SK-N-SH treated with all-trans-retinoic acid at 6 μM for 48 hours (cell line): ENCODE data around the gene TEX101.
"Not testable (repeated sequence)": the region's sequence is repeated elsewhere in the genome, so short reads cannot be mapped to it uniquely, and the experiment has no call there.

Source experiments
- ATAC-seq: fragments of 200-7000 bp; cut with Tn5 transposase; 3 replicates; pipeline ENCODE4 v1.9.1; 2020; ENCODE audit warnings: mild to moderate bottlenecking, moderate library complexity
- ARNTL ChIP-seq: fragments of 450-650 bp; formaldehyde crosslinking; IDR thresholded peaks from 2 replicates; pipeline ENCODE4 v1.5.0; 2020; ENCODE audit warnings: low read depth, mild to moderate bottlenecking, moderate library complexity, borderline replicate concordance
- CREB5 ChIP-seq: fragments of 250-450 bp; sonication (Bioruptor Pico); IDR thresholded peaks from 2 replicates; pipeline ENCODE4 v1.5.1; 2020; ENCODE audit warnings: low read depth, mild to moderate bottlenecking, moderate library complexity
- OSR1 ChIP-seq: fragments of 250-450 bp; sonication (Bioruptor Pico); IDR thresholded peaks from 2 replicates; pipeline ENCODE4 v1.8.0; 2022; ENCODE audit warnings: moderate library complexity, mild to moderate bottlenecking, inconsistent platforms
- PPARA ChIP-seq: fragments of 250-450 bp; sonication (Bioruptor Pico); IDR thresholded peaks from 2 replicates; pipeline ENCODE4 v1.5.0; 2020; ENCODE audit warnings: mild to moderate bottlenecking, borderline replicate concordance
- RARB ChIP-seq: fragments of 250-450 bp; sonication (Bioruptor Pico); IDR thresholded peaks from 2 replicates; pipeline ENCODE4 v1.8.0; 2021; ENCODE audit warnings: mild to moderate bottlenecking, moderate library complexity
- SNAI2 ChIP-seq: fragments of 250-450 bp; sonication (Bioruptor Pico); IDR thresholded peaks from 2 replicates; pipeline ENCODE4 v1.5.0; 2020; ENCODE audit warnings: mild to moderate bottlenecking, moderate library complexity
- TCF4 ChIP-seq: fragments of 250-450 bp; sonication (Bioruptor Pico); IDR thresholded peaks from 2 replicates; pipeline ENCODE4 v1.8.0; 2021; ENCODE audit warnings: mild to moderate bottlenecking, moderate library complexity, borderline replicate concordance
- TSHZ2 ChIP-seq: fragments of 250-450 bp; sonication (Bioruptor Pico); IDR thresholded peaks from 2 replicates; pipeline ENCODE4 v1.5.0; 2020; ENCODE audit warnings: mild to moderate bottlenecking, moderate library complexity
- ZC3H10 ChIP-seq: fragments of 250-450 bp; sonication (Bioruptor Pico); IDR thresholded peaks from 2 replicates; pipeline ENCODE4 v1.5.1; 2021; ENCODE audit warnings: mild to moderate bottlenecking, moderate library complexity
- ZFP3 ChIP-seq: fragments of 250-450 bp; sonication (Bioruptor Pico); IDR thresholded peaks from 2 replicates; pipeline ENCODE4 v1.5.0; 2020; ENCODE audit warnings: mild to moderate bottlenecking, moderate library complexity
- ZFP30 ChIP-seq: fragments of 450-650 bp; formaldehyde crosslinking; IDR thresholded peaks from 2 replicates; pipeline ENCODE4 v1.5.0; 2022; ENCODE audit warnings: mild to moderate bottlenecking, moderate library complexity
- ZNF565 ChIP-seq: fragments of 450-650 bp; formaldehyde crosslinking; conservative IDR thresholded peaks from 2 replicates; pipeline ENCODE4 v1.5.0; 2020; ENCODE audit warnings: low read depth, mild to moderate bottlenecking, moderate library complexity
- ZNF70 ChIP-seq: fragments of 450-650 bp; formaldehyde crosslinking; IDR thresholded peaks from 2 replicates; pipeline ENCODE4 v1.5.0; 2020; ENCODE audit warnings: mild to moderate bottlenecking, moderate library complexity
- ZNF8 ChIP-seq: fragments of 450-650 bp; formaldehyde crosslinking; IDR thresholded peaks from 2 replicates; pipeline ENCODE4 v1.5.0; 2020; ENCODE audit warnings: mild to moderate bottlenecking, moderate library complexity
- TF ChIP-seq, protein P1 (sequence below): fragments of 250-450 bp; sonication (Bioruptor Pico); IDR thresholded peaks from 2 replicates; pipeline ENCODE4 v1.5.1; 2021; ENCODE audit warnings: mild to moderate bottlenecking, moderate library complexity
- TF ChIP-seq, protein P2 (sequence below): fragments of 250-450 bp; sonication (Bioruptor Pico); IDR thresholded peaks from 2 replicates; pipeline ENCODE4 v1.8.0; 2020; ENCODE audit warnings: mild to moderate bottlenecking, moderate library complexity, borderline replicate concordance

TEX101 gene

DNA sequence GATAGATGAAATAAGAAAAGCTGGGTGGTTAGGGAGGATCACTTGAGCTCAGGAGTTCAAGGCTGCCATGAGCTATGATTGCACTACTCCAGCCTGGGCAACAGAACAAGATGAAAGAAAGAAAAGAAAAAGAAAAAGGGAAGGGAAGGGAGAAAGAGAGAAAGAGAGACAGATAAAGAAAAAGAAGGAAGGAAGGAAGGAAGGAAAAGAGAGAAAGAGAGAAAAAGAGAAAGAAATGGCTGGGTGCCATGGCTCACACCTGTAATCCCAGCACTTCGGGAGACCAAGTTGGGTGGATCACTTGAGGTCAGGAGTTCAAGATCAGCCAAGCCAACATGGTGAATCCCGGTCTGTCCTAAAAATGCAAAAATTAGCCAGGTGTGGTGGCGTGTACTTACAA, 21.1 kb downstream of the TEX101 start (continued):
- TF ChIP-seq CREB5, result no peak

DNA sequence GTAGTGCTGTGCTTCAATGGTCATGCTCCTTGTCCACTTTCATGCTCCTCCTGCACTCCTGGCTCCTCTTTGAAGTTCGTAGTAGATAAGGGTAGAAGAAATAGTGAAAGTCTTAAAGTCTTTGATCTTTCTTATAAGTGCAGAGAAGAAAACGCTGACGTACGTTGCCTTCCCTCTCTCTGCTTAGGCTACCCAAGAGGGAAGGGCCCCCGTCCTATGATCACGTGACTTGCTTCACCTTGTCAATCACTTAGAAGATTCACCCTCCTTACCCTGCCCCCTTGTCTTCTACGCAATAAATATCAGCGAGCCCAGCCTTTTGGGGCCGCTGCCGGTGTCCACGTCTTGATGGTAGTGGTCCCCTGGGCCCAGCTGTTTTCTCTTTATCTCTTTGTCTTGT, 22.6 kb downstream of the TEX101 start:
- not testable (repeated sequence) for ATAC-seq

DNA sequence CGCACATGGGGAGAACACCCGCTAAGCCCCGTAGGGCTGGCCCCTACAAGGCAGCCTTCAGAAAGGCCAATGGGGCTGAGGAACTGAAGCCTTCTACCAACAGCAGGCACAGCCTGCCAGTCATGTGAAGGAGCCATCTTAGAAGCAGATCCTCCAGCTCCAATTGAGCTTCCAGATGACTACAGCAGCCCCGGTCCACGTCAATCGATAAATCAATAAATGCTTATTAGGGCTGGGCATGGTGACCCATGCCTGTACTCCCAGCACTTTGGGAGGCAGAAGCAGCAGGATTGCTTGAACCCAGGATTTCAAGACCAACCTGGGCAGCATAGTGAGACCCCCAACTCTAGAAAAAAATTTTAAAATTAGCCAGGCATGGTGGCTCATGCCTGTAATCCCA, 23.0 kb downstream of the TEX101 start:
- no peak for ATAC-seq
- TF ChIP-seq ZNF70 (CRISPR knock-in tag), result no peak
- TF ChIP-seq TSHZ2 (CRISPR knock-in tag), result no peak
- no peak for TF ChIP-seq PPARA (CRISPR knock-in tag)
- TF ChIP-seq CREB5, result no peak
- no peak for TF ChIP-seq TCF4
- no peak for TF ChIP-seq SNAI2 (CRISPR knock-in tag)
- TF ChIP-seq ZNF8 (CRISPR knock-in tag), result no peak
- TF ChIP-seq ZC3H10 (CRISPR knock-in tag), result no peak
- no peak for TF ChIP-seq OSR1 (CRISPR knock-in tag)
- TF ChIP-seq ZFP3 (CRISPR knock-in tag), result no peak

GRCh38 chr19:43438291-43439031, 23.8 kb downstream of the TEX101 start:
- TF ChIP-seq ZNF565 (CRISPR knock-in tag) (no peak), TSHZ2 (CRISPR knock-in tag) (peak; percentile 65; the same call in 1 of the 2 replicates), TCF4 (peak; percentile 93)
- TF ChIP-seq, protein P1, sequence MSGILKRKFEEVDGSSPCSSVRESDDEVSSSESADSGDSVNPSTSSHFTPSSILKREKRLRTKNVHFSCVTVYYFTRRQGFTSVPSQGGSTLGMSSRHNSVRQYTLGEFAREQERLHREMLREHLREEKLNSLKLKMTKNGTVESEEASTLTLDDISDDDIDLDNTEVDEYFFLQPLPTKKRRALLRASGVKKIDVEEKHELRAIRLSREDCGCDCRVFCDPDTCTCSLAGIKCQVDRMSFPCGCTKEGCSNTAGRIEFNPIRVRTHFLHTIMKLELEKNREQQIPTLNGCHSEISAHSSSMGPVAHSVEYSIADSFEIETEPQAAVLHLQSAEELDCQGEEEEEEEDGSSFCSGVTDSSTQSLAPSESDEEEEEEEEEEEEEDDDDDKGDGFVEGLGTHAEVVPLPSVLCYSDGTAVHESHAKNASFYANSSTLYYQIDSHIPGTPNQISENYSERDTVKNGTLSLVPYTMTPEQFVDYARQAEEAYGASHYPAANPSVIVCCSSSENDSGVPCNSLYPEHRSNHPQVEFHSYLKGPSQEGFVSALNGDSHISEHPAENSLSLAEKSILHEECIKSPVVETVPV (CRISPR knock-in tag), result no peak
- ATAC-seq, result peak; percentile 92

- no peak for ATAC-seq
- no peak for TF ChIP-seq ARNTL (CRISPR knock-in tag)
- no peak for TF ChIP-seq TSHZ2 (CRISPR knock-in tag)
- TF ChIP-seq TCF4, result no peak
- no peak for TF ChIP-seq RARB (CRISPR knock-in tag)
- TF ChIP-seq ZFP30 (CRISPR knock-in tag), result no peak
- TF ChIP-seq OSR1 (CRISPR knock-in tag), result no peak
- TF ChIP-seq, protein P2, sequence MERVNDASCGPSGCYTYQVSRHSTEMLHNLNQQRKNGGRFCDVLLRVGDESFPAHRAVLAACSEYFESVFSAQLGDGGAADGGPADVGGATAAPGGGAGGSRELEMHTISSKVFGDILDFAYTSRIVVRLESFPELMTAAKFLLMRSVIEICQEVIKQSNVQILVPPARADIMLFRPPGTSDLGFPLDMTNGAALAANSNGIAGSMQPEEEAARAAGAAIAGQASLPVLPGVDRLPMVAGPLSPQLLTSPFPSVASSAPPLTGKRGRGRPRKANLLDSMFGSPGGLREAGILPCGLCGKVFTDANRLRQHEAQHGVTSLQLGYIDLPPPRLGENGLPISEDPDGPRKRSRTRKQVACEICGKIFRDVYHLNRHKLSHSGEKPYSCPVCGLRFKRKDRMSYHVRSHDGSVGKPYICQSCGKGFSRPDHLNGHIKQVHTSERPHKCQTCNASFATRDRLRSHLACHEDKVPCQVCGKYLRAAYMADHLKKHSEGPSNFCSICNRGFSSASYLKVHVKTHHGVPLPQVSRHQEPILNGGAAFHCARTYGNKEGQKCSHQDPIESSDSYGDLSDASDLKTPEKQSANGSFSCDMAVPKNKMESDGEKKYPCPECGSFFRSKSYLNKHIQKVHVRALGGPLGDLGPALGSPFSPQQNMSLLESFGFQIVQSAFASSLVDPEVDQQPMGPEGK (CRISPR knock-in tag), result no peak
These were observed 24.5 kb downstream of the TEX101 start for GRCh38 chr19:43439032-43439708.
